Urinary bladder (tissue), 4 donors: ENCODE measurements around the gene GSE1. TPM values are rescaled to one million over a fixed set of nuclear protein-coding genes. Genes with fewer than 3 reads are reported as not detected.
A peak's percentile ranks its signal among the peaks of the same experiment; 100 is the strongest.

Source experiments
- DNase-seq: peaks from one replicate; pipeline ENCODE4 v3.0.0-alpha.2; 2015; ENCODE audit errors: extremely low spot score
- H3K27ac ChIP-seq: one replicate; pipeline ENCODE4 v1.5.1; 2013; ENCODE audit warnings: low read depth, mild to moderate bottlenecking, moderate library complexity
- H3K36me3 ChIP-seq: one replicate; pipeline ENCODE4 v1.6.1; 2013; ENCODE audit warnings: mild to moderate bottlenecking, moderate library complexity; ENCODE audit not compliant: insufficient read depth
- H3K4me1 ChIP-seq: one replicate; pipeline ENCODE4 v1.6.1; 2013; ENCODE audit warnings: mild to moderate bottlenecking, moderate library complexity; ENCODE audit not compliant: insufficient read depth
- H3K4me3 ChIP-seq: one replicate; pipeline ENCODE4 v1.5.1; 2013; ENCODE audit warnings: low read depth, low read length
- WGBS: extraction: QIAGEN DNeasy Blood & Tissue Kit; methylation state at CpG from one replicate; pipeline ENCODE4 v1.1.7; 2013; 5-methylcytosine and 5-hydroxymethylcytosine counted together
- polyA plus RNA-seq: library from polyadenylated mRNA; stranded (reverse); fragments of 200-250 nt; gene quantifications from one replicate; pipeline ENCODE4 v1.2.3, GENCODE V29; 2013
- total RNA-seq: library from RNA; depleted of rRNA; stranded (reverse); fragments of >200 nt; gene quantifications from one replicate; pipeline ENCODE4 v1.2.3, GENCODE V29; 2014
- donor health status: healthy with polysubstance abuse.
- donor health status: healthy.

Gene GSE1
- total and polyA plus RNA-seq, 2 donors = 29.7 to 33.4 TPM

GRCh38 chr16:85610059-85610445 is 3.1 kb upstream of the GSE1 start:
- Histone ChIP-seq H3K4me1 (peaks cover 2% of the 10 kb centered on the region), H3K27ac (no peak overlapping the region), H3K4me3 (no peak overlapping the region), H3K36me3 (no peaks in the 10 kb centered on the region)
- no peak for DNase-seq
- 46% methylated on average over 11 of the region's 11 CpGs for WGBS

DNA sequence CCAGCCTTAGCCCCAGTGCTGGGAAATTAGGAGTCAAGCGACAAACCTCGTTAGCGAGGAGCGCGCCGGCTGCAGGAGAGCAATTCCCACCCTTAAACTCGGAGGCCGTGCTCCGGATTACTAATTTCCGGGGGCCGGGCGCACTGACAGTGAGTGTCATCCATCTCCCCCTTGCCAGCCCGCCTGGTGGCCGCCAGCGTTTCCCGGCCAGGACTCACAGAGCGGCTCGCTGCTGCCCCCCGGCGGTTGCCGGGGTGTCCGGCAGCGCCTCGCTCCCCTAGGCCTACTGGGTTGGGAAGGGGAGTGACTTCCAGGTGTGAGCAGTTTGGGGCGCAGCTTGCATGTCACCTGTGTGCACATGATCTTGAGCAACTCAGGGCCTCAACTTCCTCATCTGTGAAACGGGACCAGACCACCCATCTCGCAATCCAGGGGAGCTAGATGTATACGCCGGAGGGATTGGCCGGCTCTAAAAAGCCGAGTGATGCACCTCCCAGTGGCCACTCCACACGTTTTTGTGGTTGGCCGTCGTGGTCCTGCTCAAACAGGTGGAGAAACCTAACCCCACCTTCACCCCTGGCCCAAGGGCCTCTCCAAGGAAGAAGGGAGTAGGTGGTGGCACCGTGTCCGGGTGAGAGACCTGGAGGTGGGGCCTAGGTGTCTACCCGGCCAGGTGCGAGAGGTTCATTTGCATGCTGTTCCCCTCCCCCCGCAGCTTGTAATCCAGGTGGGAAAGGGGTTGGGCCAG is 2.5 kb upstream of the GSE1 start:
- no peak for DNase-seq
- H3K4me3 ChIP-seq = peak overlapping the region; percentile 52
- no peaks in the 10 kb centered on the region for H3K36me3 ChIP-seq
- 7% methylated on average over 39 of the region's 39 CpGs for WGBS
- H3K4me1 ChIP-seq = peaks cover 2% of the 10 kb centered on the region
- no peak overlapping the region for H3K27ac ChIP-seq

DNA sequence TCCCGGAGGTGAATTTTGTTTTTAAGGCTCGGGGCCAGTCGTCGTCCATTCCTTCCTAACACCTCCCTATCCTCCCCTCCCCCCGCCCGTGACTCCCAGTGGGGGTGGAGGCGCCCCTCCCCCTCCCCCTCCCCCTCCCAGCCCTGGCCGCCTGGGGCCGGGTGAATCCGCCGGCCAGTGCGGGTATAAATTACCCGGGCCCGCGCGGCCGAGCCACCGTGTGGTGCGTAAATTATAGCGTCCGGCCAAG is 2.0 kb upstream of the GSE1 start:
- no peak overlapping the region for H3K27ac ChIP-seq
- DNase-seq = no peak
- peak overlapping the region; percentile 52 for H3K4me3 ChIP-seq
- peaks cover 2% of the 10 kb centered on the region for H3K4me1 ChIP-seq
- 2% methylated on average over 21 of the region's 21 CpGs for WGBS
- no peaks in the 10 kb centered on the region for H3K36me3 ChIP-seq

- DNase-seq = no peak
- Histone ChIP-seq H3K4me3 (peak overlapping the region; percentile 52), H3K27ac (no peak overlapping the region), H3K4me1 (peaks cover 2% of the 10 kb centered on the region), H3K36me3 (no peaks in the 10 kb centered on the region)
- WGBS = under 1% methylated on average over 84 of the region's 84 CpGs
These were observed 1.5 kb upstream of the GSE1 start for GRCh38 chr16:85611444-85612190.

DNA sequence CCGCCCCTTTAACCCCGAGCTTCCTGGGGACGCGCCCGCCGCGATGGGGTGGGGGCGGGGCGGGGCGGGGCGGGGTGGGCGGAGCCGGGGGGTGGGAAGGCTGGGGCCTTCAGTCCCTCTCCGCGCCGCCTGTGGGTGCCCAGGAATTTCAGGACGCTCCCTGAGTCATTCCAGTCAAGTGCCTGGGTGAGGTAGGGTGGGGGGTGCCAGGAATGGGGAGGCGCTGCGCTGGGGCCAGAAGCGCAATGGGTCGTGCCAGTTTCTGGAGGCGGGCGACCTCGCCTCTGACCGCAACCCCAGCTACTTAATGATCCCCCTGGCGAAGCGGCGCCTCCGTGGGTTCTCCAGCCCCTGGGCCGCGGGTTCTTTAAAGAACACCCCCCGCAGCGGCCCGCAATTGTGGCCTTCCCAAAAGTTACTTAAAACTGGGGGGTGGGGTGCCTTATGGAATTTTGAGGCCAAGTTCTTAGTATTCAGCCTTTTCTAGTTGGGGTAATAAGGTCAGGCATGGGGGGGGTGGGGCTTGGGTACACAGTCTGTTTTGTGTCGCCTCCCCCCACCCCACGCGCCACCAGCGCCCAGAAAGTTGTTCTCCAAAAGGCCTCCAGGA is 826 bp upstream of the GSE1 start:
- 1% methylated on average over 38 of the region's 38 CpGs for WGBS
- Histone ChIP-seq H3K27ac (peak overlapping the region; percentile 28), H3K4me3 (peak overlapping the region; percentile 52), H3K36me3 (no peaks in the 10 kb centered on the region), H3K4me1 (peaks cover 2% of the 10 kb centered on the region)
- DNase-seq = no peak

- WGBS = 3% methylated on average over 66 of the region's 67 CpGs
- no peak for DNase-seq
- H3K27ac ChIP-seq = no peak overlapping the region
- H3K36me3 ChIP-seq = no peaks in the 10 kb centered on the region
- H3K4me3 ChIP-seq = peak overlapping the region; percentile 52
- peaks cover 2% of the 10 kb centered on the region for H3K4me1 ChIP-seq
These were observed 649 bp downstream of the GSE1 start for GRCh38 chr16:85613604-85614337.

DNA sequence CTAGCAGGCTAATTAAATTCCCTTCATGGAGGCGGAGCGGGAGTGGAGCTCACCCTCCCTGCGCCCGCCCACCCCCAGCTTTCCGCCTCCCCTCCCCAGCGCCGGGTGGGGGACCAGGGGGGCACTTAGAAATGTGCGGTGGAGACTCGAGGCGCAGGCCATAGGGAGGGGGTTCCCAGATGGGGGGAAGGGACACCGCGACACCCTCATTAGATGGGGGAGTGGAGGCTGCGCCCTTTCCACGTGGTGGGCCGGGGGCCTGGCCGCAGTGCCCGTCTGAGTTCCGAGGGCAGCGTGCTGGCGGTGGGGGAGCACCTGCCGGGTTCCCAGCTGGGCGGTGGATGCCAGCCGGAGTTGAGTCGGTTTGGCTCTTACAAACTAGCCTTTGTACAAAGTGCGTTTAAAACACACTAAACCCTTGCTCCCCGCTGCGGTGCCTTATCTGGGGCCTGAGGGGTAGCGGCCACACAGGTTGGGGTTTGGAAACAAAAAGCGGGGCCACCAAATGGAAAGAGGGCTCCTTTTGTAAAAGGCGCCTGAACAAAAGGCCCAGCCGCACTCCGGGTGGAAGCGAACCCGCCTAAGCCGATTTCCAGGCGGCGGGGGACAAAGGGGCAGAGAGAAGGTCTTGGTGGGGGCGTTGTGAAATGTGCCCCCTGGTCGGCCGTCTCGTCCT is 1.4 kb downstream of the GSE1 start:
- 69% methylated on average over 41 of the region's 41 CpGs for WGBS
- peaks cover 2% of the 10 kb centered on the region for H3K4me1 ChIP-seq
- H3K4me3 ChIP-seq = peak overlapping the region; percentile 52
- H3K36me3 ChIP-seq = no peaks in the 10 kb centered on the region
- no peak for DNase-seq
- H3K27ac ChIP-seq = peak overlapping the region; percentile 46

- peaks cover 2% of the 10 kb centered on the region for H3K4me1 ChIP-seq
- H3K36me3 ChIP-seq = no peaks in the 10 kb centered on the region
- WGBS = 72% methylated on average over 39 of the region's 39 CpGs
- DNase-seq = no peak
- peak overlapping the region; percentile 46 for H3K27ac ChIP-seq
- no peak overlapping the region for H3K4me3 ChIP-seq
These were observed 2.1 kb downstream of the GSE1 start for GRCh38 chr16:85615014-85615851.

DNA sequence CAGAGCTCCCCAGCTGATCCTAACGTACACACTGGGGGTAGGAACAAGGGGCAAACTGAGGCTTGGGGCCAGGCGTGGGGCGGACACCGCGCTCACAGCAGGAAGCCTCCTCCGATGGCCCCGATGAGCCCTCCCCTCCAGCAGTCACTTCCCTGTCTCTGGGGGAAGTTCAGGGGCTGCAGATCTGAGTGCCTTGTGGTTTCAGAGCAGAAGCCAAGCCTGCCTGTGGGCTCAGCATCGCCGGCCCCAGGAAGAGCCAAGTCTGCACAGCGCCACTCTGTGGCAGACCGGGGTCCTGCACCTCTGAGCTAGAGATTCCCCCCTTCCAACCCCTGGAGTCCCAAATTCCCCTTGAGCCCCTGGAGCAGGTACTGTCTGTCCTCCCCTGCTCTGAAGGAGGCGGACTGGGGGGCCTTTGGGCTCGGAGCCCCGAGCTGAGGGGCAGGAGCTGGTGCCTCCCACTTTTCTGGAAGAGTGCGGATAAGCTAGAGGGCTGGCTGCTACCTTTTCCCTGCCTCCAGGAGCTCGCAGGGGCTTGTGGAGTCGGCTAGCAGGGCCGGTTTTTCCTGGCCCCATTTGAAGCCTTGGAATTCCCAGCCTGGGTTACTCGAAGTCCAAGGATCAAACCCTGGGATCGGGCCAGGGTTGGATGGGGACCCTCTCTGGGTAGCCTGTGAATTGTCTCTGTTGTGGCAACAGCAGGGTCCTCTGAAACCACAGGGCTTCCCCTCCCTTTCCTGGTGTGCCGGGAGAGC is 2.9 kb downstream of the GSE1 start:
- DNase-seq = no peak
- peaks cover 2% of the 10 kb centered on the region for H3K4me1 ChIP-seq
- no peaks in the 10 kb centered on the region for H3K36me3 ChIP-seq
- no peak overlapping the region for H3K27ac ChIP-seq
- WGBS = 43% methylated on average over 21 of the region's 21 CpGs
- no peak overlapping the region for H3K4me3 ChIP-seq

- Histone ChIP-seq H3K27ac (no peak overlapping the region), H3K36me3 (no peaks in the 10 kb centered on the region), H3K4me1 (peaks cover 2% of the 10 kb centered on the region), H3K4me3 (no peak overlapping the region)
- WGBS = 36% methylated on average over 28 of the region's 28 CpGs
- no peak for DNase-seq
These were observed 3.6 kb downstream of the GSE1 start for GRCh38 chr16:85616607-85617321.

- WGBS = 88% methylated on average over 7 of the region's 7 CpGs
- no peak for DNase-seq
- no peak overlapping the region for H3K4me3 ChIP-seq
- no peaks in the 10 kb centered on the region for H3K36me3 ChIP-seq
- H3K4me1 ChIP-seq = peaks cover 2% of the 10 kb centered on the region
- H3K27ac ChIP-seq = no peak overlapping the region
These were observed 4.8 kb downstream of the GSE1 start for GRCh38 chr16:85617948-85618347.

DNA sequence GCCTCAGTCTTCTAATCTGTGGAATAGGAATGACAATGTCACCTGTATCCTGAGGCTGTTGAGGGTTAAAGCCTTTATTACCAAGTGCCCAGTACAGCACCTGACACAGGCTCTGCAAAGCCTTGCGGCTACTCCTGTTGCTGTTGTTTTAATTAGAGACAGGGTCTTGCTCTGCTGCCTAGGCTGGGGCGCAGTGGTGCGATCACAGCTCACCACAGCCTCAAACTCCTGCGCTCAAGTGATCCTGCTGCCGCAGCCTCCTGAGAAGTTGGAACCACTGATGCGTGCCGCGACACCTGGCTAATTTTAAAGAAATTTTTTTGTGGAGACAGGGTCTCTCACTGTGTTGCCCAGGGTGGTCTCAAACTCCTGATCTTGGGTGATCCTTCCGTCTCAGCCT is 5.4 kb downstream of the GSE1 start:
- no peak overlapping the region for H3K27ac ChIP-seq
- H3K36me3 ChIP-seq = no peaks in the 10 kb centered on the region
- H3K4me1 ChIP-seq = peaks cover 2% of the 10 kb centered on the region
- H3K4me3 ChIP-seq = no peak overlapping the region
- WGBS = 98% methylated on average over 9 of the region's 9 CpGs
- no peak for DNase-seq
